Transverse colon (tissue), 4 donors: ENCODE measurements around the gene DIS3L2. TPM values are rescaled to one million over a fixed set of nuclear protein-coding genes. Genes with fewer than 3 reads are reported as not detected.

ENCODE experiments used
- DNase-seq: peaks from one replicate; pipeline ENCODE4 v3.0.0-alpha.2; 2019
- H3K27ac ChIP-seq, 4 donors: fragments of 200-600 bp; sonication (generic); 2 replicates each; pipeline ENCODE4 v1.5.1; 2016 to 2018; ENCODE audit warnings: inconsistent platforms in 4 of 4
- H3K27me3 ChIP-seq: fragments of 200-600 bp; sonication (generic); 2 replicates; pipeline ENCODE4 v1.5.1; 2017; ENCODE audit warnings: inconsistent platforms
- H3K36me3 ChIP-seq, 4 donors: fragments of 200-600 bp; sonication (generic); 2 replicates each; pipeline ENCODE4 v1.5.1; 2017 to 2019; ENCODE audit warnings: inconsistent platforms in 4 of 4
- H3K4me1 ChIP-seq, 4 donors: fragments of 200-600 bp; sonication (generic); 2 replicates each; pipeline ENCODE4 v1.5.1; 2017 to 2020; ENCODE audit warnings: inconsistent platforms in 4 of 4
- H3K4me3 ChIP-seq, 4 donors: fragments of 200-600 bp; sonication (generic); 1 replicate in 1 of 4; 2 replicates in 3 of 4; pipeline versions ENCODE4 v1.5.1 to v1.6.1; 2017 to 2019; ENCODE audit warnings: inconsistent platforms in 4 of 4
- H3K9me3 ChIP-seq, 2 donors: fragments of 200-600 bp; sonication (generic); 2 replicates each; pipeline ENCODE4 v1.5.1; 2017 to 2019; ENCODE audit warnings: inconsistent platforms in 2 of 2
- CTCF ChIP-seq, 5 experiments: fragments of 200-600 bp in 3 of 5; fragments of 450-650 bp in 2 of 5; sonication (generic) in 3 of 5; IDR thresholded peaks; 1 replicate in 2 of 5; 2 replicates in 3 of 5; pipeline ENCODE4 v1.5.1; 2016 to 2017; ENCODE audit warnings: antibody characterized with exemption in 5 of 5, inconsistent platforms in 3 of 5, mild to moderate bottlenecking in 2 of 5, moderate library complexity in 1 of 5
- EP300 ChIP-seq: sonication (generic); formaldehyde crosslinking; IDR thresholded peaks from one replicate; pipeline ENCODE4 v1.6.1; 2017; ENCODE audit warnings: antibody characterized with exemption, low read depth
- POLR2A ChIP-seq: fragments of 450-650 bp; IDR thresholded peaks from one replicate; pipeline ENCODE4 v1.6.1; 2016; ENCODE audit warnings: antibody characterized with exemption, mild to moderate bottlenecking, moderate library complexity
- POLR2AphosphoS5 ChIP-seq, 3 donors: sonication (generic); formaldehyde crosslinking; IDR thresholded peaks; one replicate each; pipeline ENCODE4 v1.6.1; 2016; ENCODE audit warnings: antibody characterized with exemption in 3 of 3
- WGBS, 2 donors: methylation state at CpG; one replicate each; pipeline ENCODE4 v1.1.5; 2018; ENCODE audit warnings: low coverage in 1 of 2; 5-methylcytosine and 5-hydroxymethylcytosine counted together
- in situ Hi-C, 4 donors: fragments of 200-750 bp; cut with MboI; loops; one replicate each; pipeline versions ENCODE4 v1.15.0 to v1.15.1; 2017; ENCODE audit warnings: low sequenced_read_pairs in 3 of 4, low pct_ligation_motif_present in 1 of 4, low pct_unique_long_range_greater_than_20kb in 1 of 4
- intact Hi-C: fragments of 100-400 bp; cut with DNase I; formaldehyde crosslinking; loops from one replicate; pipeline ENCODE4 v1.15.1; 2023; ENCODE audit warnings: low total_unique reads
- total RNA-seq, 4 donors: library from RNA; depleted of rRNA; stranded (reverse); fragments of >200 nt; gene quantifications; one replicate each; pipeline ENCODE4 v1.1.0, GENCODE V29; 2016

The DIS3L2 gene
- total RNA-seq, 4 donors from 2014 or later = 24.7 to 99.9 (median 51.2) TPM

DNA sequence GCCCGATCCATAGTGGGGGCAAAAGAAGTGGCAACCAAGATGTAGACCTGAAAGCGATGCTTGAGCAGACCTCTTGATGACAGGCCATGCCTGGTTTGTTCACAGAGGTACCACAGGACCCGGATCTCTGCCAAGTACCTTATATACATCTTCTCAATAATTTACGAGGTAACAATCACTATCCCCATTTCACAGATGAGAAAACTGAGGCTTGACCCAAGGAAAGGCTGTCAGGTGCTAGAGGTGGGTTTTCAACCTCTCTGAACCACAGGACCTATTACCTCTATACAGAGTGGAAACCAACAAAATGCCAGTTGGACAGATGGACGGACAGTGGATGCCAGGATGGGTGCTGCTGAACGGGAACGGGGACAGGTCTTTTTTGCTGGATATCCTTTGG lies 13.8 kb upstream of the DIS3L2 start:
- Histone ChIP-seq H3K36me3 (no peaks in the 10 kb centered on the region), H3K4me3 (no peak overlapping the region), H3K27me3 (no peaks in the 10 kb centered on the region), H3K9me3 (no peaks in the 10 kb centered on the region), H3K4me1 (no peaks in the 10 kb centered on the region), H3K27ac (no peak overlapping the region)
- WGBS, 2 donors = 85 to 100% methylated on average over 1 to 7 of the region's 7 CpGs
- TF ChIP-seq POLR2AphosphoS5 (IDR thresholded peaks at IDR 0.05) (no peak), EP300 (no peak), POLR2A (no peak), CTCF (IDR thresholded peaks at IDR 0.05) (no peak)
- in situ Hi-C loops (loop anchor here in 2 of 4 donors (25.0 kb wide), 1 partner anchor 190 kb away; no protein-coding TSS in a partner anchor), intact Hi-C loops (no loop called here)
- no peak for DNase-seq

- in situ Hi-C loops = no loop called here
- no peak for TF ChIP-seq POLR2A
- intact Hi-C loops = no loop called here
- H3K9me3 ChIP-seq = no peaks in the 10 kb centered on the region
- no peak overlapping the region for H3K4me3 ChIP-seq
- H3K4me1 ChIP-seq = no peaks in the 10 kb centered on the region
- no peak overlapping the region for H3K27ac ChIP-seq
- no peak for DNase-seq
- WGBS, 2 donors = 69 to 96% methylated on average over 2 of the region's 2 CpGs
- no peaks in the 10 kb centered on the region for H3K36me3 ChIP-seq
- no peaks in the 10 kb centered on the region for H3K27me3 ChIP-seq
Measured at GRCh38 chr2:231951452-231952035, 10.0 kb upstream of the DIS3L2 start.

- Histone ChIP-seq H3K27me3 (peaks cover 3% of the 10 kb centered on the region), H3K9me3 (no peaks in the 10 kb centered on the region), H3K4me3 (no peak overlapping the region), H3K36me3 (no peaks in the 10 kb centered on the region), H3K4me1 (peaks cover 0 to 4% (median 3%) of the 10 kb centered on the region in 4 donors), H3K27ac (no peak overlapping the region)
- intact Hi-C loops (no loop called here), in situ Hi-C loops (no loop called here)
- 88 to 93% methylated on average over 5 to 8 of the region's 8 CpGs for WGBS, 2 donors
- DNase-seq = no peak
- TF ChIP-seq POLR2A (no peak), POLR2AphosphoS5 (IDR thresholded peaks at IDR 0.05) (no peak), EP300 (no peak)
Measured at GRCh38 chr2:231955758-231956472, 5.6 kb upstream of the DIS3L2 start.

GRCh38 chr2:231957913-231958763 lies 3.4 kb upstream of the DIS3L2 start:
- Histone ChIP-seq H3K9me3 (no peaks in the 10 kb centered on the region), H3K4me1 (peaks cover 0 to 18% (median 9%) of the 10 kb centered on the region in 4 donors), H3K27ac (no peak overlapping the region), H3K36me3 (no peaks in the 10 kb centered on the region), H3K4me3 (no peak overlapping the region), H3K27me3 (peaks cover 3% of the 10 kb centered on the region)
- intact Hi-C loops (no loop called here), in situ Hi-C loops (no loop called here)
- TF ChIP-seq POLR2AphosphoS5 (IDR thresholded peaks at IDR 0.05) (no peak), POLR2A (no peak), EP300 (no peak), CTCF (IDR thresholded peaks at IDR 0.05) (no peak)
- peak; percentile 19 for DNase-seq
- 61 to 83% methylated on average over 2 to 4 of the region's 4 CpGs for WGBS, 2 donors

GRCh38 chr2:231960810-231961348 lies 634 bp upstream of the DIS3L2 start:
- 49 to 67% methylated on average over 14 to 18 of the region's 18 CpGs for WGBS, 2 donors
- intact Hi-C loops (no loop called here), in situ Hi-C loops (no loop called here)
- Histone ChIP-seq H3K36me3 (no peaks in the 10 kb centered on the region), H3K9me3 (no peaks in the 10 kb centered on the region), H3K4me1 (peaks cover 0 to 28% (median 9%) of the 10 kb centered on the region in 4 donors), H3K27ac (peak overlapping the region; percentile 83 to 88 (median 87)), H3K27me3 (peaks cover 3% of the 10 kb centered on the region), H3K4me3 (peak overlapping the region; percentile 81 to 98 (median 96))
- DNase-seq = no peak
- TF ChIP-seq POLR2A (no peak), POLR2AphosphoS5 (IDR thresholded peaks at IDR 0.05) (no peak), CTCF (IDR thresholded peaks at IDR 0.05) (no peak), EP300 (no peak)
